Peyer's patch (tissue), 4 donors: ENCODE measurements around the gene DPF3.

Experiments used
- CTCF ChIP-seq, 6 experiments: fragments of 450-650 bp in 4 of 6; fragments of 200-600 bp in 2 of 6; sonication (generic) in 1 of 6; IDR thresholded peaks; one replicate each; pipeline ENCODE4 v1.5.1; 2017 to 2019; ENCODE audit warnings: antibody characterized with exemption in 6 of 6, mild to moderate bottlenecking in 3 of 6, moderate library complexity in 1 of 6
- POLR2A ChIP-seq, 2 donors: fragments of 450-650 bp; IDR thresholded peaks; one replicate each; pipeline ENCODE4 v1.5.1; 2017; ENCODE audit warnings: antibody characterized with exemption in 2 of 2, mild to moderate bottlenecking in 2 of 2, moderate library complexity in 2 of 2

- TF ChIP-seq CTCF (IDR thresholded peaks at IDR 0.05) (no peak), POLR2A (IDR thresholded peaks at IDR 0.05) (no peak)
These were observed 17.7 kb downstream of the DPF3 start for GRCh38 chr14:72876005-72876709.
